ENCODE results near the gene PERCC1.

PERCC1 gene

DNA sequence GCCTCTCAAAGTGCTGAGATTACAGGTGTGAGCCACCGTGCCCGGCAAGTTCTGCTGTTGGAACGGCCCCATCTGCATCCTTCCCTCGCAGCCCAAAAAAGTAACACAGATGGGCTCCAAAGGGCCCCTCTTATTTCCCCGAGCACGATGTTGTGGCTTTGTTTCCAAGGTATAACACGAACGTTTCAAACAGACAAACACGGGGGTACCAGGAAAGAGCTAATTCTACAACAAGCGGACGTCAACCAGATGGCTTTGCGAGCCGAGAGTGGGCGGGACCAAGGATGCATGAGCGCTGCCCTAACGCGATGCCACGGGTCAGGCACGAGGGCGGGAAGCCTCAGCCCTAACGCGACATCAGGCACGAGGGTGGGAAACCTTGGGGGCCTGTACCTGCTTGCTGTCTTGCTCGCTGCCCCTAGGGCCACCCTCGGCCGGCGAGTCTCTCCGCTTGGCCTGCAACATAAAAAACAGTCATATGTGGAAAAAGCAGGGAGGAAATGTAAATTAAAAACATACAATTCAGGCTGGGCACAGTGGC, 40.6 kb upstream of the PERCC1 start:
- Histone ChIP-seq H3K36me3 (ENCODE audit: control insufficient read depth, low read length) (no peaks in the 10 kb centered on the region), H3K4me2 (ENCODE audit: low read length) (no peak overlapping the region), H3F3A (ENCODE audit: control insufficient read depth, insufficient read depth) (no peaks in the 10 kb centered on the region), H3K9me3 (ENCODE audit: control insufficient read depth, insufficient read depth, low read length) (no peaks in the 10 kb centered on the region), H3K27ac (ENCODE audit: low read depth, low read length) (no peak overlapping the region), H3K4me3 (ENCODE audit: low read length) (no peak overlapping the region), H3K4me1 (ENCODE audit: control insufficient read depth, low read length) (no peaks in the 10 kb centered on the region; the same call in 1 of the 2 replicates), H4K20me1 (ENCODE audit: control insufficient read depth, insufficient read depth, low read depth, low read length) (no peaks in the 10 kb centered on the region), H3K9me2 (replicated peaks; ENCODE audit: control insufficient read depth, low read length) (no peaks in the 10 kb centered on the region), H3K79me2 (ENCODE audit: control insufficient read depth, low read length) (no peaks in the 10 kb centered on the region), H3K27me3 (ENCODE audit: control insufficient read depth, low read length) (no peaks in the 10 kb centered on the region)
- TF ChIP-seq, protein P1, sequence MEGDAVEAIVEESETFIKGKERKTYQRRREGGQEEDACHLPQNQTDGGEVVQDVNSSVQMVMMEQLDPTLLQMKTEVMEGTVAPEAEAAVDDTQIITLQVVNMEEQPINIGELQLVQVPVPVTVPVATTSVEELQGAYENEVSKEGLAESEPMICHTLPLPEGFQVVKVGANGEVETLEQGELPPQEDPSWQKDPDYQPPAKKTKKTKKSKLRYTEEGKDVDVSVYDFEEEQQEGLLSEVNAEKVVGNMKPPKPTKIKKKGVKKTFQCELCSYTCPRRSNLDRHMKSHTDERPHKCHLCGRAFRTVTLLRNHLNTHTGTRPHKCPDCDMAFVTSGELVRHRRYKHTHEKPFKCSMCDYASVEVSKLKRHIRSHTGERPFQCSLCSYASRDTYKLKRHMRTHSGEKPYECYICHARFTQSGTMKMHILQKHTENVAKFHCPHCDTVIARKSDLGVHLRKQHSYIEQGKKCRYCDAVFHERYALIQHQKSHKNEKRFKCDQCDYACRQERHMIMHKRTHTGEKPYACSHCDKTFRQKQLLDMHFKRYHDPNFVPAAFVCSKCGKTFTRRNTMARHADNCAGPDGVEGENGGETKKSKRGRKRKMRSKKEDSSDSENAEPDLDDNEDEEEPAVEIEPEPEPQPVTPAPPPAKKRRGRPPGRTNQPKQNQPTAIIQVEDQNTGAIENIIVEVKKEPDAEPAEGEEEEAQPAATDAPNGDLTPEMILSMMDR (IDR thresholded peaks at IDR 0.05; ENCODE audit: low read depth, low read length, poor library complexity, severe bottlenecking), result no peak
- no peak for TF ChIP-seq EZH2phosphoT487 (IDR thresholded peaks at IDR 0.05; ENCODE audit: borderline replicate concordance, low read length)

DNA sequence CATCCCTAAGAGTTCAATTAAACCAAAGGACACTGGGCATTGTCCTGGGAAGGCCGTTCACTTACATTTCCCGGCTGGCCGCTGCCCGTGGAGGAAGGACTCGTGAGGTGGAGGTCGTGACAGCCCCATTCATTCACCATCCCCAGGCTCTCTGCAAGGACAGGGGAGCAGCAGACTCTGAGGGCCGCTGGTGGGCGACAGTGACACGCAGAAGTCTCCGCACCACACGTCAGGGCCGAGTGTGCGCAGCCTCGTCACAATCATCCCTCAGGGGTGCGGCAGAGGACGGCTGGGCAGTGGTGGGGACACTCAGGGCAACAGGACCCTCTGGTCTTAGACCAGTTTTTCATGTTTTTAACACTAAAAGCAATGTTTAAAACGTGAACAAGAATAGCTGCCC, 38.1 kb upstream of the PERCC1 start:
- Histone ChIP-seq H3K36me3 (ENCODE audit: control insufficient read depth, low read length) (no peaks in the 10 kb centered on the region), H3K4me2 (ENCODE audit: low read length) (no peak overlapping the region), H3K9me3 (ENCODE audit: control insufficient read depth, insufficient read depth, low read length) (no peaks in the 10 kb centered on the region), H3K4me3 (ENCODE audit: low read length) (no peak overlapping the region), H3K27me3 (ENCODE audit: control insufficient read depth, low read length) (no peaks in the 10 kb centered on the region), H3K27ac (ENCODE audit: low read depth, low read length) (no peak overlapping the region), H3K79me2 (ENCODE audit: control insufficient read depth, low read length) (no peaks in the 10 kb centered on the region), H4K20me1 (ENCODE audit: control insufficient read depth, insufficient read depth, low read depth, low read length) (no peaks in the 10 kb centered on the region), H3K4me1 (ENCODE audit: control insufficient read depth, low read length) (no peaks in the 10 kb centered on the region; the same call in 1 of the 2 replicates), H3K9me2 (replicated peaks; ENCODE audit: control insufficient read depth, low read length) (no peaks in the 10 kb centered on the region), H3F3A (ENCODE audit: control insufficient read depth, insufficient read depth) (no peaks in the 10 kb centered on the region)
- no peak for TF ChIP-seq EZH2phosphoT487 (IDR thresholded peaks at IDR 0.05; ENCODE audit: borderline replicate concordance, low read length)
- TF ChIP-seq, protein P1 (IDR thresholded peaks at IDR 0.05; ENCODE audit: low read depth, low read length, poor library complexity, severe bottlenecking), result no peak

DNA sequence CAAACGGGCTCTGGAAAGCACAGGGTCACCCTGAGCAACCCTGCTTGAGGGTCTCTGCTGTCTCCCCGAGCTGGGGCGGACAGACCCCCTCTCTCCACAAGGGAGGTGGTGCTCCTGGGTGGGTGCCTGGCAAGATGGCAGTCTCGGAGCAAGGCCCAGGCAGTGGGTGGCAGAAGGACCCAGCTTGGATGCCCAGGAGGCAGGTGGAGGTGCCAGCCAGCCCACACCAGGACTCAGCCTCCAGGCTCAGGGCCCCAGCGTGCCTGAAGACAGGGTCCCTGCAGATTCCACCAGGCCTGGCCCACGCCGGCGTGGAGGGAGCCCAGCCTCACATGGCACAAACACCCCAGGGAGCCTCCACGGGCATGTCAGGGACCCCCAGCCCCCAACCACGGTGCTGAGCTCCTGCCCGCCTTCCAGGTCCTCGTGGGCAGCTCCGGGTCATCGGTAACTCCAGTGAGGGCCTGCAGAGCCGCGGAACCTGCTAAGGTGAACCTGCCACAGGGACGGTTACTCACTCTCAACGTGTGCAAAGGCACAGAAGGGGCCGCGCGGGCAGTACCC, 37.2 kb upstream of the PERCC1 start:
- Histone ChIP-seq H3K79me2 (ENCODE audit: control insufficient read depth, low read length) (no peaks in the 10 kb centered on the region), H3K9me2 (replicated peaks; ENCODE audit: control insufficient read depth, low read length) (no peaks in the 10 kb centered on the region), H3K27ac (ENCODE audit: low read depth, low read length) (no peak overlapping the region), H3K36me3 (ENCODE audit: control insufficient read depth, low read length) (no peaks in the 10 kb centered on the region), H3K27me3 (ENCODE audit: control insufficient read depth, low read length) (no peaks in the 10 kb centered on the region), H3K9me3 (ENCODE audit: control insufficient read depth, insufficient read depth, low read length) (no peaks in the 10 kb centered on the region), H3F3A (ENCODE audit: control insufficient read depth, insufficient read depth) (no peaks in the 10 kb centered on the region), H3K4me1 (ENCODE audit: control insufficient read depth, low read length) (no peaks in the 10 kb centered on the region; the same call in 1 of the 2 replicates), H3K4me2 (ENCODE audit: low read length) (no peak overlapping the region), H3K4me3 (ENCODE audit: low read length) (no peak overlapping the region), H4K20me1 (ENCODE audit: control insufficient read depth, insufficient read depth, low read depth, low read length) (no peaks in the 10 kb centered on the region)
- TF ChIP-seq EZH2phosphoT487 (IDR thresholded peaks at IDR 0.05; ENCODE audit: borderline replicate concordance, low read length), result no peak
- TF ChIP-seq, protein P1 (IDR thresholded peaks at IDR 0.05; ENCODE audit: low read depth, low read length, poor library complexity, severe bottlenecking), result no peak
